Glutamatergic neuron (in vitro differentiated cells): ENCODE data around the gene CHERP. TPM values are rescaled to one million over a fixed set of nuclear protein-coding genes. Genes with fewer than 3 reads are reported as not detected.
A peak's percentile ranks its signal among the peaks of the same experiment; 100 is the strongest.

ENCODE experiments used
- DNase-seq: peaks from one replicate; pipeline ENCODE4 v3.0.0; 2022
- H3K27ac Mint-ChIP-seq: one replicate; pipeline ENCODE4 v1.8.0; 2020; ENCODE audit warnings: mild to moderate bottlenecking, mixed read lengths, inconsistent platforms; ENCODE audit not compliant: unreplicated experiment
- H3K27me3 Mint-ChIP-seq: one replicate; pipeline ENCODE4 v1.8.0; 2020; ENCODE audit warnings: mild to moderate bottlenecking, moderate library complexity, mixed read lengths, inconsistent platforms; ENCODE audit not compliant: unreplicated experiment
- H3K36me3 Mint-ChIP-seq: one replicate; pipeline ENCODE4 v1.8.0; 2020; ENCODE audit warnings: mild to moderate bottlenecking, mixed read lengths, inconsistent platforms; ENCODE audit not compliant: unreplicated experiment
- H3K4me1 Mint-ChIP-seq: one replicate; pipeline ENCODE4 v1.8.0; 2020; ENCODE audit warnings: mild to moderate bottlenecking, low read depth, mixed read lengths, inconsistent platforms; ENCODE audit not compliant: unreplicated experiment
- H3K4me3 Mint-ChIP-seq: one replicate; pipeline ENCODE4 v1.8.0; 2020; ENCODE audit warnings: mild to moderate bottlenecking, mixed read lengths, inconsistent platforms; ENCODE audit not compliant: unreplicated experiment
- H3K9me3 Mint-ChIP-seq: one replicate; pipeline ENCODE4 v1.8.0; 2020; ENCODE audit warnings: mild to moderate bottlenecking, moderate library complexity, mixed read lengths, inconsistent platforms; ENCODE audit not compliant: unreplicated experiment
- CTCF ChIP-seq: fragments of 200-600 bp; sonication (generic); IDR thresholded peaks from one replicate; pipeline ENCODE4 v1.5.0; 2021; ENCODE audit not compliant: partially characterized antibody, unreplicated experiment
- total RNA-seq: library from RNA; stranded (reverse); fragmentation: NEBNext Ultra II Directional; extraction: Animal tissue kit (Norgen Biotek cat#: 25700); gene quantifications from one replicate; pipeline ENCODE4 v1.2.1, GENCODE V29; 2021; ENCODE audit not compliant: unreplicated experiment

The CHERP gene
- total RNA-seq, 1 donor from 2014 or later, result 50.7 TPM

- Mint-ChIP-seq H3K27ac (peak overlapping the region; percentile 73), H3K4me1 (peaks cover 72% of the 10 kb centered on the region), H3K36me3 (no peaks in the 10 kb centered on the region), H3K4me3 (peak overlapping the region; percentile 3), H3K9me3 (peaks cover 15% of the 10 kb centered on the region), H3K27me3 (peaks cover 4% of the 10 kb centered on the region)
- no peak for DNase-seq
- no peak for TF ChIP-seq CTCF
Measured at GRCh38 chr19:16588824-16589577, 46.8 kb upstream of the CHERP start.

- DNase-seq, result no peak
Measured at GRCh38 chr19:16587833-16588823, 45.9 kb upstream of the CHERP start.

GRCh38 chr19:16586991-16587832 lies 45.0 kb upstream of the CHERP start:
- Mint-ChIP-seq H3K4me1 (peaks cover 70% of the 10 kb centered on the region), H3K9me3 (peaks cover 10% of the 10 kb centered on the region), H3K27me3 (peaks cover 5% of the 10 kb centered on the region), H3K36me3 (no peaks in the 10 kb centered on the region), H3K4me3 (peak overlapping the region; percentile 68), H3K27ac (peak overlapping the region; percentile 94)
- no peak for DNase-seq
- no peak for TF ChIP-seq CTCF

More at GRCh38 chr19:16587833-16588823, 45.9 kb upstream of the CHERP start:
- H3K36me3 Mint-ChIP-seq, result no peaks in the 10 kb centered on the region
- H3K4me1 Mint-ChIP-seq, result peaks cover 73% of the 10 kb centered on the region
- peaks cover 13% of the 10 kb centered on the region for H3K9me3 Mint-ChIP-seq
- H3K27me3 Mint-ChIP-seq, result peaks cover 5% of the 10 kb centered on the region
- TF ChIP-seq CTCF, result no peak
- H3K4me3 Mint-ChIP-seq, result peak overlapping the region; percentile 74
- peak overlapping the region; percentile 73 for H3K27ac Mint-ChIP-seq

- Mint-ChIP-seq H3K27ac (peak overlapping the region; percentile 94), H3K9me3 (peaks cover 12% of the 10 kb centered on the region), H3K4me3 (no peak overlapping the region), H3K36me3 (no peaks in the 10 kb centered on the region), H3K4me1 (peaks cover 68% of the 10 kb centered on the region), H3K27me3 (peaks cover 5% of the 10 kb centered on the region)
- DNase-seq, result no peak
- no peak for TF ChIP-seq CTCF
Measured at GRCh38 chr19:16586477-16586871, 44.2 kb upstream of the CHERP start.
